HepG2 (cell line): ENCODE results near the gene BCL2. TPM values are rescaled to one million over a fixed set of nuclear protein-coding genes. Genes with fewer than 3 reads are reported as not detected.

ENCODE experiments used
- ASH2L ChIP-seq: fragments of 300-600, 200-600 bp; sonication (generic); IDR thresholded peaks from 2 replicates; pipeline ENCODE4 v1.7.0; 2017; ENCODE audit warnings: low read depth, mild to moderate bottlenecking, moderate library complexity, mixed read lengths, low read length; ENCODE audit not compliant: insufficient read length
- ATF7-NPFF ChIP-seq: sonication (generic); formaldehyde crosslinking; IDR thresholded peaks from 2 replicates; pipeline ENCODE4 v1.8.1; 2023; ENCODE audit warnings: mild to moderate bottlenecking, low read depth, missing genetic modification reagents, moderate library complexity
- CTCF ChIP-seq: sonication (generic); formaldehyde crosslinking; IDR thresholded peaks from 2 replicates; pipeline ENCODE4 v1.5.0; 2020; ENCODE audit warnings: mild to moderate bottlenecking, missing genetic modification reagents, moderate library complexity
- ELF3 ChIP-seq: IDR thresholded peaks from 2 replicates; pipeline ENCODE4 v1.6.1; 2016; ENCODE audit warnings: missing genetic modification reagents, missing compliant biosample characterization
- GZF1 ChIP-seq: sonication (generic); formaldehyde crosslinking; IDR thresholded peaks from 2 replicates; pipeline ENCODE4 v1.5.1; 2020; ENCODE audit warnings: mild to moderate bottlenecking, missing genetic modification reagents
- MIER2 ChIP-seq: IDR thresholded peaks from 2 replicates; pipeline ENCODE4 v1.6.1; 2016; ENCODE audit warnings: missing biosample characterization, missing genetic modification reagents
- MIER3 ChIP-seq: IDR thresholded peaks from 2 replicates; pipeline ENCODE4 v1.6.1; 2016; ENCODE audit warnings: missing compliant biosample characterization, borderline replicate concordance
- NCOA1 ChIP-seq: sonication (generic); formaldehyde crosslinking; IDR thresholded peaks from 2 replicates; pipeline ENCODE4 v1.9.0; 2021; ENCODE audit warnings: missing genetic modification reagents
- NFKB2 ChIP-seq: sonication (generic); formaldehyde crosslinking; IDR thresholded peaks from 2 replicates; pipeline ENCODE4 v1.4.0; 2020; ENCODE audit warnings: missing genetic modification reagents, borderline replicate concordance
- ONECUT2 ChIP-seq: sonication (generic); formaldehyde crosslinking; IDR thresholded peaks from 2 replicates; pipeline ENCODE4 v1.4.0; 2020; ENCODE audit warnings: missing genetic modification reagents
- SALL1 ChIP-seq: sonication (generic); formaldehyde crosslinking; IDR thresholded peaks from 2 replicates; pipeline ENCODE4 v1.8.0; 2022; ENCODE audit warnings: mild to moderate bottlenecking, missing genetic modification reagents
- SRF ChIP-seq: IDR thresholded peaks from 2 replicates; pipeline ENCODE4 v1.6.1; 2011; ENCODE audit warnings: mild to moderate bottlenecking, low read depth, low read length, moderate library complexity
- XRCC5 ChIP-seq: fragments of 200-400 bp; formaldehyde crosslinking; optimal IDR thresholded peaks from 2 replicates; pipeline ENCODE3; 2017; ENCODE audit warnings: mild to moderate bottlenecking, low read length
- ZNF530 ChIP-seq: sonication (generic); formaldehyde crosslinking; IDR thresholded peaks from 2 replicates; pipeline ENCODE4 v1.5.0; 2020; ENCODE audit warnings: low read depth, mild to moderate bottlenecking, missing genetic modification reagents
- ZNF550 ChIP-seq: sonication (generic); formaldehyde crosslinking; IDR thresholded peaks from 2 replicates; pipeline ENCODE4 v1.4.0; 2020; ENCODE audit warnings: mild to moderate bottlenecking, missing genetic modification reagents, borderline replicate concordance
- ZNF770 ChIP-seq: sonication (generic); formaldehyde crosslinking; IDR thresholded peaks from 2 replicates; pipeline ENCODE4 v1.5.0; 2020; ENCODE audit warnings: mild to moderate bottlenecking, missing genetic modification reagents
- ZNF883 ChIP-seq: sonication (generic); formaldehyde crosslinking; IDR thresholded peaks from 2 replicates; pipeline ENCODE4 v1.5.1; 2020; ENCODE audit warnings: mild to moderate bottlenecking, missing genetic modification reagents; ENCODE audit errors: not compliant biosample characterization
- polyA plus RNA-seq, 8 experiments: library from polyadenylated mRNA; depleted of rRNA in 3 of 8; stranded (reverse) in 7 of 8; unstranded in 1 of 8; fragments of >200 nt; fragmentation: Illumina TruSeq in 4 of 8; extraction: Trizol in 4 of 8; gene quantifications; 2 replicates each; pipeline versions ENCODE4 v1.2.1 to v1.2.3, GENCODE V29; 2011 to 2016; ENCODE audit warnings: low read depth in 4 of 8, missing spikeins in 1 of 8, mixed read lengths in 1 of 8; ENCODE audit not compliant: insufficient read depth in 1 of 8
- total RNA-seq, 5 experiments: library from RNA; depleted of rRNA; stranded (reverse); fragments of >200 nt; fragmentation: Illumina TruSeq; extraction: Trizol; gene quantifications; 2 replicates each; pipeline ENCODE4 v1.2.3, GENCODE V29; 2016; ENCODE audit warnings: low read depth in 1 of 5
- TF ChIP-seq, protein P1 (sequence below): sonication (generic); formaldehyde crosslinking; conservative IDR thresholded peaks from 2 replicates; pipeline ENCODE4 v1.4.0; 2020; ENCODE audit warnings: missing genetic modification reagents
- TF ChIP-seq, protein P2 (sequence below): sonication (generic); formaldehyde crosslinking; IDR thresholded peaks from 2 replicates; pipeline ENCODE4 v1.8.0; 2022; ENCODE audit warnings: missing genetic modification reagents, mild to moderate bottlenecking, borderline replicate concordance
- TF ChIP-seq, protein P3 (sequence below): IDR thresholded peaks from 2 replicates; pipeline ENCODE4 v1.6.1; 2018; ENCODE audit warnings: missing genetic modification reagents

Gene BCL2
- total and polyA plus RNA-seq, 2 of the 13 experiments (the other 11 are each of a cell fraction or from before 2014, with no cell fraction given) = 0.07 to 0.53 TPM

DNA sequence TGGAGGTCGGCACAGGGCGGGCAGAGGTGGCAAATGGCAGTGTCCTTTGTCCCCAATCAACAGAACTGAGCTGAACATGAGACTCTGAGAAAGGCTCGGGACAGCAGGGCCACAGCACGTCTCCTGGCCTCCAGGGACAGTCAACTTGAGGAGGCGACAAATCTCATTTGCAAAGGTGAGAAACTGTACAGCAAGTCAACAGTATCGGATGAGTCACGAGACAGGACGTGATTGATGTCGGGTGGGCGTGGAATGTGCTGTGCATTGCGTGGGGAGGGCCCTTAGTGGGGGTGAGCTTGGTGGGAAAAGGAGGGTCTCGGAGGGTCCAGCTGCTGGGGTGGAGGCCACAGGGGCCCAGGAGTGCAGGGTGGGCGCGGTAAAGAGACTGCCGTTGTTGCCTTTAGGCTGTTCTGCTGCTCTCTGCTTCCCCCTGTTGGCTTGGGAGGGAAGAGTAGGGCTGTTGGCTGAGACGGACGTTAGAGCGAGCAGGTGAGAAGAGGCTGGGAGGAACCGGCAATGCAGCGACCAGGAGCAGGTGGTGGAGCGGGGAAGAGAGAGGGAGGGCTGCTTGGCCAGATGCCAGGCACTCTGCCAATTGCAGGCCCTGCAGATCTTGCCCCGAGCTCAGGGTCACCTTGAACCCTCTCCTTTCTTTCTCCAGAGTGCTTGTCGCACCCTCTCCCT is 164.3 kb downstream of the BCL2 start (continued):
- TF ChIP-seq ZNF770 (CRISPR knock-in tag) = no peak
- TF ChIP-seq MIER2 = no peak
- no peak for TF ChIP-seq SRF
- TF ChIP-seq, protein P1, sequence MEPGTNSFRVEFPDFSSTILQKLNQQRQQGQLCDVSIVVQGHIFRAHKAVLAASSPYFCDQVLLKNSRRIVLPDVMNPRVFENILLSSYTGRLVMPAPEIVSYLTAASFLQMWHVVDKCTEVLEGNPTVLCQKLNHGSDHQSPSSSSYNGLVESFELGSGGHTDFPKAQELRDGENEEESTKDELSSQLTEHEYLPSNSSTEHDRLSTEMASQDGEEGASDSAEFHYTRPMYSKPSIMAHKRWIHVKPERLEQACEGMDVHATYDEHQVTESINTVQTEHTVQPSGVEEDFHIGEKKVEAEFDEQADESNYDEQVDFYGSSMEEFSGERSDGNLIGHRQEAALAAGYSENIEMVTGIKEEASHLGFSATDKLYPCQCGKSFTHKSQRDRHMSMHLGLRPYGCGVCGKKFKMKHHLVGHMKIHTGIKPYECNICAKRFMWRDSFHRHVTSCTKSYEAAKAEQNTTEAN (CRISPR knock-in tag) = no peak
- TF ChIP-seq ASH2L = no peak
- no peak for TF ChIP-seq ATF7-NPFF (CRISPR knock-in tag)
- TF ChIP-seq ELF3 (CRISPR knock-in tag) = no peak
- no peak for TF ChIP-seq ZNF550 (CRISPR knock-in tag)
- TF ChIP-seq CTCF (CRISPR knock-in tag) = peak; percentile 86
- no peak for TF ChIP-seq ZNF530 (CRISPR knock-in tag)
- TF ChIP-seq ZNF883 (CRISPR knock-in tag) = peak; percentile 26
- TF ChIP-seq SALL1 (CRISPR knock-in tag) = peak; percentile 25; the same call in 1 of the 2 replicates
- TF ChIP-seq NCOA1 (CRISPR knock-in tag) = no peak
- TF ChIP-seq ONECUT2 (CRISPR knock-in tag) = no peak
- TF ChIP-seq NFKB2 = peak; percentile 43; the same call in 1 of the 2 replicates
- TF ChIP-seq, protein P2, sequence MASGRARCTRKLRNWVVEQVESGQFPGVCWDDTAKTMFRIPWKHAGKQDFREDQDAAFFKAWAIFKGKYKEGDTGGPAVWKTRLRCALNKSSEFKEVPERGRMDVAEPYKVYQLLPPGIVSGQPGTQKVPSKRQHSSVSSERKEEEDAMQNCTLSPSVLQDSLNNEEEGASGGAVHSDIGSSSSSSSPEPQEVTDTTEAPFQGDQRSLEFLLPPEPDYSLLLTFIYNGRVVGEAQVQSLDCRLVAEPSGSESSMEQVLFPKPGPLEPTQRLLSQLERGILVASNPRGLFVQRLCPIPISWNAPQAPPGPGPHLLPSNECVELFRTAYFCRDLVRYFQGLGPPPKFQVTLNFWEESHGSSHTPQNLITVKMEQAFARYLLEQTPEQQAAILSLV (CRISPR knock-in tag) = peak; percentile 47; the same call in 1 of the 2 replicates
- no peak for TF ChIP-seq GZF1
- TF ChIP-seq, protein P3, sequence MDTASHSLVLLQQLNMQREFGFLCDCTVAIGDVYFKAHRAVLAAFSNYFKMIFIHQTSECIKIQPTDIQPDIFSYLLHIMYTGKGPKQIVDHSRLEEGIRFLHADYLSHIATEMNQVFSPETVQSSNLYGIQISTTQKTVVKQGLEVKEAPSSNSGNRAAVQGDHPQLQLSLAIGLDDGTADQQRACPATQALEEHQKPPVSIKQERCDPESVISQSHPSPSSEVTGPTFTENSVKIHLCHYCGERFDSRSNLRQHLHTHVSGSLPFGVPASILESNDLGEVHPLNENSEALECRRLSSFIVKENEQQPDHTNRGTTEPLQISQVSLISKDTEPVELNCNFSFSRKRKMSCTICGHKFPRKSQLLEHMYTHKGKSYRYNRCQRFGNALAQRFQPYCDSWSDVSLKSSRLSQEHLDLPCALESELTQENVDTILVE (CRISPR knock-in tag) = no peak
- peak; percentile 58 for TF ChIP-seq XRCC5
- no peak for TF ChIP-seq MIER3
